Fibroblast of lung (primary cell): ENCODE measurements around the gene ADGRD1.

Source experiments
- CTCF ChIP-seq, 2 donors: IDR thresholded peaks in 1 of 2; conservative IDR thresholded peaks in 1 of 2; 1 replicate in 1 of 2; 2 replicates in 1 of 2; pipeline ENCODE4 v1.5.1; 2011 to 2012; ENCODE audit warnings: low read length in 2 of 2, control low read depth in 1 of 2, inconsistent platforms in 1 of 2, low read depth in 1 of 2, mild to moderate bottlenecking in 1 of 2
- EZH2 ChIP-seq: IDR thresholded peaks from 2 replicates; pipeline ENCODE4 v1.5.1; 2012; ENCODE audit warnings: low read length, control low read depth, mild to moderate bottlenecking; ENCODE audit errors: missing control alignments

- no peak for TF ChIP-seq CTCF (conservative IDR thresholded peaks at IDR 0.05 in 1 of 2, IDR thresholded peaks at IDR 0.05 in 1 of 2; ENCODE audit: low read depth in 1 of 2, low read length in 2 of 2)
- no peak for TF ChIP-seq EZH2
These were observed 5.6 kb upstream of the ADGRD1 start for GRCh38 chr12:130948136-130948535.
